Subcutaneous adipose tissue (tissue), 4 donors: ENCODE results near the gene TENT4A. TPM values are rescaled to one million over a fixed set of nuclear protein-coding genes. Genes with fewer than 3 reads are reported as not detected.

Experiments
- CTCF ChIP-seq: fragments of 450-650 bp; IDR thresholded peaks from one replicate; pipeline ENCODE4 v1.5.1; 2016; ENCODE audit warnings: low read depth, mild to moderate bottlenecking, control low read depth, antibody characterized with exemption, moderate library complexity
- total RNA-seq, 4 donors: library from RNA; depleted of rRNA; stranded (reverse); fragments of >200 nt; gene quantifications; one replicate each; pipeline ENCODE4 v1.1.0, GENCODE V29; 2016

TENT4A gene
- total RNA-seq, 4 donors from 2014 or later: 25.3 to 44.6 (median 29.4) TPM

DNA sequence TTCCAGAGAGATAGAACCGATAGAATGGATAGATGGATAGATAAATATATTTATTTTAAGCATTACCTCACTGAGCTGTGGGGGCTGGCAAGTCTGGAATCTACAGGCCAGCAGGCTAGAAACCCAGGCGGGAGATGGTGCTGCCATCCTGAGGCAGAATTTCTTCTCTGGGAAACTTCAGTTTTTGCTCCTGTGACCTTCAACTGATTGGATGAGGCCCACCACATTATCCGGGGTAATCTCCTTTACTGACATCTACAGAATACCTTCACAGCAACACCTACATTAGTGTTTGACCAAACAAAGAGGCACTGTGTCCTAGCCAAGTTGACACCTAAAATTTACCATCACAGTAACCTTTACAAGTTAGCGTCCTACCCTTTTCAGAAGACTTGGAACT, 29.2 kb upstream of the TENT4A start:
- TF ChIP-seq CTCF: no peak

- TF ChIP-seq CTCF: no peak
These were observed 26.7 kb upstream of the TENT4A start for GRCh38 chr5:6686501-6686900.

DNA sequence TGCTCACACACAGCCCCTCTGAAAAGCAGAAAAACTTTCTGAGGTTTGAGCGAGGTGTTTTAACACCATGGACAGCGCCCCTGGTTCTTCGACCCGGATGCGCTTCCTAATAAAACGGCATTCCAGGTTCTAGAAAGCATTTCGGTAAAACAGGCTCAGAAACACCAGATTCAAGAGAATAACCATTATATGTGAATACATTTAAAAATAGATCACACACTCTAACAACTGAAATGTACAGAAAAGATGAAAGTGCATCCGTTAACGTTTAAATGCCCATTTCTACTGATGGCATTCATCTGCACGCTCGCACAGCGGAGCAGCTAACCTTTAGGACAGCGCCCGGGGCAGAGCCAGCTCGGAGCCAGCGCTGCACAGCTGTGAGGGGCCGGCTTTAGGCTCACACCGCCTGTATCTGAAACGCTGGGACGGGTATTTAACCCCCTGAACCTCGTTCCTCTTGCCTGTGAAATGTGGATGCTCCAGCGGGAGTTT, 26.3 kb upstream of the TENT4A start:
- no peak for TF ChIP-seq CTCF

DNA sequence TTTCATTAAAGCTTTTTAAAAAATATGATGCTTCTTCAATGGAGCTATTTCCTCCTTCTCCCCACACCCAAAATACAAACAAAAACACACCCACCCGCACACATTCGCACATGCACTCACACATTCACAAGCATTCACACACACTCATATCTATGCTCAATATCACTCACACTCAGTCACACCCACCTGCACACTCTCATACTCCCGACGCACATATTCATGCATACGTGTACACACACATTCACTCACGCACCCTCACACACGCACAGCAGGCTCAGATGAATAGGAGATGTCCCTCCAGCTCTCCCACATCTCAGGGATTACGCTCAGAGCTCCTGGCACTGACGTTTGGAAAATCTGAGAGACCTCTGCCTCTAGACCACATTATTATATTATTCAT, 25.7 kb upstream of the TENT4A start:
- TF ChIP-seq CTCF: no peak

DNA sequence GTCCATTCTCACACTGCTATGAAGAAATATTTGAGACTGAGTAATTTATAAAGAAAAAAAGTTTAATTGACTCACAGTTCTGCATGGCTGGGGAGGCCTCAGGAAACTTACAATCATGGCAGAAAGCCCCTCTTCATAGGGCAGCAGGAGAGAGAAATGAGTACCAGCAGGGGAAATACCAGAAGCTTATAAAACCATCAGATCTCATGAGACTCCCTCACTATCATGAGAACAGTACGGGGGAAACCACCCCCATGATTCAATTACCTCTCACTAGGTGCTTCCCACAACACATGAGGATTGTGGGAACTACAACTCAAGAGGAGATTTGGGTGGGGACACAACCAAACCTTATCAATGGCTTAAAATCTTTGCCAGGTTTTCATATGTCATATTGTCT, 20.3 kb upstream of the TENT4A start:
- no peak for TF ChIP-seq CTCF

GRCh38 chr5:6698696-6699095, 14.5 kb upstream of the TENT4A start:
- no peak for TF ChIP-seq CTCF

- no peak for TF ChIP-seq CTCF
These were observed 13.9 kb upstream of the TENT4A start for GRCh38 chr5:6699357-6699756.
